Measurements from ENCODE around the gene KCNH4.

GRCh38 chr17:42180411-42180921 lies 476 bp downstream of the KCNH4 start:
- TF ChIP-seq, protein P1, sequence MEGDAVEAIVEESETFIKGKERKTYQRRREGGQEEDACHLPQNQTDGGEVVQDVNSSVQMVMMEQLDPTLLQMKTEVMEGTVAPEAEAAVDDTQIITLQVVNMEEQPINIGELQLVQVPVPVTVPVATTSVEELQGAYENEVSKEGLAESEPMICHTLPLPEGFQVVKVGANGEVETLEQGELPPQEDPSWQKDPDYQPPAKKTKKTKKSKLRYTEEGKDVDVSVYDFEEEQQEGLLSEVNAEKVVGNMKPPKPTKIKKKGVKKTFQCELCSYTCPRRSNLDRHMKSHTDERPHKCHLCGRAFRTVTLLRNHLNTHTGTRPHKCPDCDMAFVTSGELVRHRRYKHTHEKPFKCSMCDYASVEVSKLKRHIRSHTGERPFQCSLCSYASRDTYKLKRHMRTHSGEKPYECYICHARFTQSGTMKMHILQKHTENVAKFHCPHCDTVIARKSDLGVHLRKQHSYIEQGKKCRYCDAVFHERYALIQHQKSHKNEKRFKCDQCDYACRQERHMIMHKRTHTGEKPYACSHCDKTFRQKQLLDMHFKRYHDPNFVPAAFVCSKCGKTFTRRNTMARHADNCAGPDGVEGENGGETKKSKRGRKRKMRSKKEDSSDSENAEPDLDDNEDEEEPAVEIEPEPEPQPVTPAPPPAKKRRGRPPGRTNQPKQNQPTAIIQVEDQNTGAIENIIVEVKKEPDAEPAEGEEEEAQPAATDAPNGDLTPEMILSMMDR (IDR thresholded peaks at IDR 0.05), result no peak
- TF ChIP-seq POLR2A (IDR thresholded peaks at IDR 0.05), result no peak
